ENCODE results near the gene DDIT4.
"Not testable (repeated sequence)": the region's sequence is repeated elsewhere in the genome, so short reads cannot be mapped to it uniquely, and the experiment has no call there.

The DDIT4 gene

GRCh38 chr10:72273410-72274212 is at the start of gene DDIT4:
DDIT4 (plus strand) TSS chr10:72273924; CDS start chr10:72274217, 293 bp downstream.
- peak; percentile 91 for DNase-seq

- not testable (repeated sequence) for DNase-seq
Measured at GRCh38 chr10:72224191-72224590, 49.5 kb upstream of the DDIT4 start.

- DNase-seq, result no peak
Measured at GRCh38 chr10:72226418-72227027, 47.2 kb upstream of the DDIT4 start.

GRCh38 chr10:72227826-72228225 is 45.9 kb upstream of the DDIT4 start:
- no peak for DNase-seq

- DNase-seq, result peak; percentile 92
Measured at GRCh38 chr10:72228318-72228751, 45.4 kb upstream of the DDIT4 start.

- no peak for DNase-seq
Measured at GRCh38 chr10:72229261-72230251, 44.2 kb upstream of the DDIT4 start.

GRCh38 chr10:72233621-72234020 is 40.1 kb upstream of the DDIT4 start:
- DNase-seq, result no peak

- DNase-seq, result no peak
Measured at GRCh38 chr10:72234560-72235095, 39.1 kb upstream of the DDIT4 start.

GRCh38 chr10:72235544-72236279 is 38.0 kb upstream of the DDIT4 start:
- no peak for DNase-seq

GRCh38 chr10:72238392-72239175 is 35.1 kb upstream of the DDIT4 start:
- no peak for DNase-seq

GRCh38 chr10:72239409-72239808 is 34.3 kb upstream of the DDIT4 start:
- DNase-seq, result no peak

- DNase-seq, result no peak
Measured at GRCh38 chr10:72240371-72240770, 33.4 kb upstream of the DDIT4 start.

- DNase-seq, result no peak
Measured at GRCh38 chr10:72241691-72242252, 32.0 kb upstream of the DDIT4 start.

- peak; percentile 9 for DNase-seq
Measured at GRCh38 chr10:72242675-72243074, 31.0 kb upstream of the DDIT4 start.

GRCh38 chr10:72243822-72244437 is 29.8 kb upstream of the DDIT4 start:
- peak; percentile 29 for DNase-seq

GRCh38 chr10:72244573-72245038 is 29.1 kb upstream of the DDIT4 start:
- DNase-seq, result no peak

- no peak for DNase-seq
Measured at GRCh38 chr10:72245949-72246525, 27.7 kb upstream of the DDIT4 start.

GRCh38 chr10:72248468-72249151 is 25.1 kb upstream of the DDIT4 start:
- no peak for DNase-seq

GRCh38 chr10:72249176-72249862 is 24.4 kb upstream of the DDIT4 start:
- DNase-seq, result not testable (repeated sequence)
